Cardiac fibroblast (primary cell): ENCODE data around the gene KRT23.

Experiments
- DNase-seq, 2 donors: peaks; one replicate each; pipeline versions ENCODE4 v3.0.0 to v3.0.0-alpha.2; 2010; ENCODE audit warnings: low read depth in 2 of 2
- H3K4me3 ChIP-seq, 2 donors: replicated peaks in 1 of 2; 1 replicate in 1 of 2; 2 replicates in 1 of 2; pipeline ENCODE4 v1.5.1; 2011; ENCODE audit warnings: low read depth in 2 of 2, low read length in 2 of 2, mild to moderate bottlenecking in 2 of 2, moderate library complexity in 1 of 2
- CTCF ChIP-seq: IDR thresholded peaks from one replicate; pipeline ENCODE4 v1.5.1; 2011; ENCODE audit warnings: low read depth, mild to moderate bottlenecking, low read length, inconsistent platforms

Gene KRT23

GRCh38 chr17:40915721-40916256, 21.7 kb downstream of the KRT23 start:
- DNase-seq, result peak; percentile 16 to 68
- no peak for TF ChIP-seq CTCF
- no peak overlapping the region for H3K4me3 ChIP-seq

- peak; percentile 67 to 96 for DNase-seq
- H3K4me3 ChIP-seq, result no peak overlapping the region
- TF ChIP-seq CTCF, result no peak
These were observed 22.2 kb downstream of the KRT23 start for GRCh38 chr17:40915199-40915661.

GRCh38 chr17:40914075-40914855, 23.2 kb downstream of the KRT23 start:
- H3K4me3 ChIP-seq, result no peak overlapping the region

GRCh38 chr17:40912486-40913210, 24.8 kb downstream of the KRT23 start:
- TF ChIP-seq CTCF, result no peak
- no peak overlapping the region for H3K4me3 ChIP-seq
- no peak for DNase-seq

More at GRCh38 chr17:40914075-40914855, 23.2 kb downstream of the KRT23 start:
- TF ChIP-seq CTCF, result no peak
- DNase-seq, result peak in 1 of 2 donors; percentile 43

GRCh38 chr17:40910441-40910841, 27.0 kb downstream of the KRT23 start:
- H3K4me3 ChIP-seq, result no peak overlapping the region
- no peak for TF ChIP-seq CTCF
- peak; percentile 48 to 50 for DNase-seq

GRCh38 chr17:40909755-40910154, 27.7 kb downstream of the KRT23 start:
- H3K4me3 ChIP-seq, result no peak overlapping the region
- peak; percentile 63 to 80 for DNase-seq
- TF ChIP-seq CTCF, result no peak
